ENCODE data around the gene DENND1A. TPM values are rescaled to one million over a fixed set of nuclear protein-coding genes. Genes with fewer than 3 reads are reported as not detected.

The DENND1A gene
- total and polyA plus RNA-seq, 12 donors: 7.3 to 36.7 (median 19.6) TPM

DNA sequence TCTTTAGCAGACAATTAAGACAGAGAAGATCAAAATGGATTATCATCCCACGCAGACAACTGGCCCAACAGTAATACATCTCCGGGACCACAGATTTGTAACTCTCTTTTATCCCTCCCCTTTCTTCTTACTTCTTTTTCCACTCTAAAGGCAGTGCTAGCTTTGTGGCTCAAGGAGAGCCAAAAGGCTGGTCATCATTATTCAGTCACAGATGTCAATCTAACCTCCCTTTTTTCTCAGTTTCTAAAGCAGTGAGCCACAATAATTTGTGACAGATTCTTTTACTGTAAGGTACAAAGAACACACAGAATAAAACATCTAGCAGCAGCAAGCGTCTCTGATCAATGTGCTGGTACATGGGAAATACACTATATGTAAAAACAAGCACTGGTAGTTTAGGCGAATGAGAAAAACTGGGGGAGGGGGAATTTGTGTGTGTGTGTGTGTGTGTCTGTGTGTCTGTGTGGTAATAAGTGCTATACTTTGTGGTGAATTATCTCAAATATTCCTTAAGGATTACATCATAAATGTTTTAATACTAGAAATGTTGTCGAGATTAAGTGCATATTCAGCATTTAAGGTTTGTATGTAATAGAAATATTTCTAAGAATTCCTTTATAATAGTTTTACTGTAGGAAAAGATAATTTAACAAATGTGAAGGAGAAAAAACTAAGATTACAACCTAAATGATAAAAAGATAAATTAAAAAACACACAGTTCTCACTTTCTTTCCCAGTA lies 140.2 kb downstream of the DENND1A start:
- Histone ChIP-seq H3K9me3 (replicated peaks in 1 of 3) (no peaks in the 10 kb centered on the region), H3K36me3 (replicated peaks in 1 of 2) (no peaks in the 10 kb centered on the region), H3K4me3 (no peak overlapping the region), H3K27me3 (no peaks in the 10 kb centered on the region), H3K4me1 (replicated peaks in 1 of 2) (no peaks in the 10 kb centered on the region), H3K27ac (no peak overlapping the region)
- no peak for DNase-seq
- TF ChIP-seq POLR2A (IDR thresholded peaks at IDR 0.05): no peak
- TF ChIP-seq CTCF (IDR thresholded peaks at IDR 0.05): no peak
- intact Hi-C loops (cut with DNase I): no loop called here
- 91 to 95% (median 93%) methylated on average over 5 of the region's 5 CpGs for WGBS, 4 donors

GRCh38 chr9:123787416-123787815 lies 142.5 kb downstream of the DENND1A start:
- DNase-seq: no peak
- H3K36me3 ChIP-seq (replicated peaks in 1 of 2): no peaks in the 10 kb centered on the region
- intact Hi-C loops (cut with DNase I): no loop called here
- no peaks in the 10 kb centered on the region for H3K4me1 ChIP-seq (replicated peaks in 1 of 2)
- 86 to 95% (median 91%) methylated on average over 1 of the region's 1 CpG for WGBS, 4 donors
- H3K4me3 ChIP-seq: no peak overlapping the region
- H3K27me3 ChIP-seq: no peaks in the 10 kb centered on the region
- no peaks in the 10 kb centered on the region for H3K9me3 ChIP-seq (replicated peaks in 1 of 3)
- H3K27ac ChIP-seq: no peak overlapping the region
- TF ChIP-seq CTCF (IDR thresholded peaks at IDR 0.05) (no peak), POLR2A (IDR thresholded peaks at IDR 0.05) (no peak)

GRCh38 chr9:123784518-123784917 lies 145.4 kb downstream of the DENND1A start:
- WGBS, 4 donors: 85 to 100% (median 92%) methylated on average over 1 of the region's 1 CpG
- TF ChIP-seq CTCF (IDR thresholded peaks at IDR 0.05) (no peak), POLR2A (IDR thresholded peaks at IDR 0.05) (no peak)
- Histone ChIP-seq H3K4me1 (replicated peaks in 1 of 2) (no peaks in the 10 kb centered on the region), H3K27me3 (no peaks in the 10 kb centered on the region), H3K4me3 (no peak overlapping the region), H3K36me3 (replicated peaks in 1 of 2) (no peaks in the 10 kb centered on the region), H3K9me3 (replicated peaks in 1 of 3) (no peaks in the 10 kb centered on the region), H3K27ac (no peak overlapping the region)
- intact Hi-C loops (cut with DNase I): no loop called here
- DNase-seq: no peak

GRCh38 chr9:123778232-123778902 lies 151.6 kb downstream of the DENND1A start:
- Histone ChIP-seq H3K9me3 (replicated peaks in 1 of 3) (no peaks in the 10 kb centered on the region), H3K36me3 (replicated peaks in 1 of 2) (no peaks in the 10 kb centered on the region), H3K27ac (no peak overlapping the region), H3K4me1 (replicated peaks in 1 of 2) (peaks cover 0 to 12% of the 10 kb centered on the region in 2 donors), H3K4me3 (no peak overlapping the region), H3K27me3 (no peaks in the 10 kb centered on the region)
- DNase-seq: no peak
- WGBS, 4 donors: 94 to 96% (median 95%) methylated on average over 8 of the region's 8 CpGs
- intact Hi-C loops (cut with DNase I): no loop called here
- TF ChIP-seq POLR2A (IDR thresholded peaks at IDR 0.05) (no peak), CTCF (IDR thresholded peaks at IDR 0.05) (no peak)

All from adrenal gland (tissue), 12 donors.